Stomach (tissue), 9 donors: Measurements from ENCODE around the gene RNF133. TPM values are rescaled to one million over a fixed set of nuclear protein-coding genes. Genes with fewer than 3 reads are reported as not detected.
A peak's percentile ranks its signal among the peaks of the same experiment; 100 is the strongest.

Source experiments
- DNase-seq, 2 donors: peaks; one replicate each; pipeline versions ENCODE4 v3.0.0 to v3.0.0-alpha.2; 2013 to 2019
- H3K27ac ChIP-seq, 5 donors: fragments of 200-600 bp in 4 of 5; sonication (generic) in 4 of 5; one replicate each; pipeline ENCODE4 v1.5.1; 2013 to 2019; ENCODE audit warnings: mild to moderate bottlenecking in 1 of 5, moderate library complexity in 1 of 5
- H3K27me3 ChIP-seq, 3 donors: fragments of 200-600 bp; sonication (generic); one replicate each; pipeline ENCODE4 v1.5.1; 2017 to 2019; ENCODE audit warnings: mixed run types in 1 of 3
- H3K36me3 ChIP-seq, 4 donors: fragments of 200-600 bp; sonication (generic); 1 replicate in 3 of 4; 2 replicates in 1 of 4; pipeline ENCODE4 v1.5.1; 2016 to 2019
- H3K4me1 ChIP-seq, 4 donors: fragments of 200-600 bp; sonication (generic); one replicate each; pipeline ENCODE4 v1.5.1; 2016 to 2019
- H3K4me3 ChIP-seq, 4 donors: fragments of 200-600 bp; sonication (generic) in 3 of 4; one replicate each; pipeline ENCODE4 v1.5.1; 2016 to 2019; ENCODE audit warnings: mild to moderate bottlenecking in 1 of 4
- H3K9me3 ChIP-seq, 4 donors: fragments of 200-600 bp; sonication (generic); one replicate each; pipeline ENCODE4 v1.5.1; 2016 to 2019
- CTCF ChIP-seq, 7 experiments: fragments of 450-650 bp in 4 of 7; fragments of 200-600 bp in 3 of 7; sonication (generic) in 3 of 7; IDR thresholded peaks; one replicate each; pipeline ENCODE4 v1.5.1; 2016 to 2019; ENCODE audit warnings: antibody characterized with exemption in 7 of 7, control low read depth in 2 of 7, mild to moderate bottlenecking in 1 of 7
- EP300 ChIP-seq: sonication (generic); formaldehyde crosslinking; IDR thresholded peaks from one replicate; pipeline ENCODE4 v1.6.1; 2017; ENCODE audit warnings: antibody characterized with exemption
- POLR2A ChIP-seq, 4 donors: fragments of 450-650 bp; IDR thresholded peaks; one replicate each; pipeline ENCODE4 v1.6.1; 2016; ENCODE audit warnings: antibody characterized with exemption in 4 of 4, control low read depth in 2 of 4, mild to moderate bottlenecking in 1 of 4, moderate library complexity in 1 of 4
- POLR2AphosphoS5 ChIP-seq, 3 donors: sonication (generic); formaldehyde crosslinking; IDR thresholded peaks; one replicate each; pipeline ENCODE4 v1.6.1; 2016; ENCODE audit warnings: antibody characterized with exemption in 3 of 3
- WGBS, 5 donors: extraction: QIAGEN DNeasy Blood & Tissue Kit in 3 of 5; methylation state at CpG; one replicate each; pipeline versions ENCODE4 v1.1.5 to v1.1.7; 2013 to 2018; 5-methylcytosine and 5-hydroxymethylcytosine counted together
- intact Hi-C: fragments of 100-400 bp; cut with DNase I; formaldehyde crosslinking; loops from one replicate; pipeline ENCODE4 v1.15.1; 2023; ENCODE audit warnings: low total_unique reads
- polyA plus RNA-seq, 3 donors: library from polyadenylated mRNA; stranded (reverse); fragments of 200-250 nt; gene quantifications; one replicate each; pipeline ENCODE4 v1.2.3, GENCODE V29; 2013
- total RNA-seq, 5 donors: library from RNA; depleted of rRNA; stranded (reverse); fragments of >200 nt; gene quantifications; one replicate each; pipeline versions ENCODE4 v1.1.0 to v1.2.3, GENCODE V29; 2014 to 2016
- donor health status: healthy with polysubstance abuse.
- donor health status: Bipolar disorder and iron deficiency.
- donor health status: healthy.

Gene RNF133
- total and polyA plus RNA-seq, 8 donors, result 0.58 to 15.8 (median 7.2) TPM; not detected in 3

- no peak for TF ChIP-seq EP300
- Histone ChIP-seq H3K36me3 (no peaks in the 10 kb centered on the region), H3K9me3 (no peaks in the 10 kb centered on the region), H3K4me3 (no peak overlapping the region), H3K27me3 (no peaks in the 10 kb centered on the region), H3K27ac (no peak overlapping the region), H3K4me1 (peaks cover 4 to 32% (median 16%) of the 10 kb centered on the region in 4 donors)
- intact Hi-C loops, result no loop called here
- 42 to 81% (median 64%) methylated on average over 1 of the region's 1 CpG for WGBS, 5 donors
- no peak for DNase-seq
Observed at GRCh38 chr7:122677149-122677548, 21.8 kb downstream of the RNF133 start.

DNA sequence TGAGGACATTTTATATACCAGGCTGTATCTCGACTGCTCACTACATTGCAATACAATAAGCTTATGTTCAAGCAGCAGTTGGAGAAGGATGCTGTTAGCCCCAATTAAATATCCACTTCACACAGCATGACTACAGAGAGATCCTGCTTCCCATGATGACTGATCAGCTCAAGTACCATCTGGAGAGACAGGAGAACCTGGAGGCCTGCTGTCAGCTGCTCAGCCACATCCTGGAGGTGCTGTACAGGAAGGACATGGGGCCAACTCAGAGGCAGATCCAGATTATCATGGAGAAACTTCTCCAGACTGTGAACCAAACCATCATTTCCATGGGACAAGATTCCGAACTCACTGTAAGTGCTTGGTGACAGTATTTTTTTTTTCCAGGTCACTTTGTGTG, 22.5 kb downstream of the RNF133 start:
- intact Hi-C loops, result no loop called here
- no peak overlapping the region for H3K27ac ChIP-seq
- DNase-seq, result no peak
- H3K4me3 ChIP-seq, result no peak overlapping the region
- H3K9me3 ChIP-seq, result no peaks in the 10 kb centered on the region
- peaks cover 4 to 32% (median 16%) of the 10 kb centered on the region in 4 donors for H3K4me1 ChIP-seq
- no peaks in the 10 kb centered on the region for H3K27me3 ChIP-seq
- TF ChIP-seq CTCF (IDR thresholded peaks at IDR 0.05) (no peak), EP300 (no peak), POLR2A (IDR thresholded peaks at IDR 0.05) (no peak), POLR2AphosphoS5 (IDR thresholded peaks at IDR 0.05) (no peak)
- no peaks in the 10 kb centered on the region for H3K36me3 ChIP-seq
- WGBS, 5 donors, result 64 to 79% (median 75%) methylated on average over 2 of the region's 2 CpGs

- H3K4me1 ChIP-seq, result peaks cover 4 to 32% (median 16%) of the 10 kb centered on the region in 4 donors
- H3K27me3 ChIP-seq, result no peaks in the 10 kb centered on the region
- intact Hi-C loops, result no loop called here
- TF ChIP-seq CTCF (IDR thresholded peaks at IDR 0.05) (no peak), EP300 (no peak)
- peak overlapping the region in 2 of 5 donors; percentile 55 to 64 for H3K27ac ChIP-seq
- no peak overlapping the region for H3K4me3 ChIP-seq
- H3K36me3 ChIP-seq, result no peaks in the 10 kb centered on the region
- DNase-seq, result no peak
- 87 to 98% (median 95%) methylated on average over 7 of the region's 7 CpGs for WGBS, 5 donors
- H3K9me3 ChIP-seq, result no peaks in the 10 kb centered on the region
Observed at GRCh38 chr7:122675621-122676020, 23.3 kb downstream of the RNF133 start.

GRCh38 chr7:122675011-122675410, 23.9 kb downstream of the RNF133 start:
- peak overlapping the region; percentile 11 to 64 (median 41) for H3K27ac ChIP-seq
- WGBS, 5 donors, result 56 to 62% (median 59%) methylated on average over 7 of the region's 7 CpGs

More at GRCh38 chr7:122675011-122675410, 23.9 kb downstream of the RNF133 start:
- H3K27me3 ChIP-seq, result no peaks in the 10 kb centered on the region
- peaks cover 4 to 32% (median 16%) of the 10 kb centered on the region in 4 donors for H3K4me1 ChIP-seq
- intact Hi-C loops, result no loop called here
- DNase-seq, result no peak
- no peaks in the 10 kb centered on the region for H3K36me3 ChIP-seq
- TF ChIP-seq POLR2AphosphoS5 (IDR thresholded peaks at IDR 0.05), result no peak
- no peak for TF ChIP-seq CTCF (IDR thresholded peaks at IDR 0.05)
- no peak for TF ChIP-seq POLR2A (IDR thresholded peaks at IDR 0.05)
- no peak for TF ChIP-seq EP300
- no peaks in the 10 kb centered on the region for H3K9me3 ChIP-seq
- no peak overlapping the region for H3K4me3 ChIP-seq
